Left ventricle myocardium inferior (tissue), 1 donor: ENCODE results near the gene TJP3. TPM values are rescaled to one million over a fixed set of nuclear protein-coding genes. Genes with fewer than 3 reads are reported as not detected.

Experiments
- DNase-seq: peaks from one replicate; pipeline ENCODE4 v3.0.0-alpha.2; 2020
- H3K27ac ChIP-seq: fragments of 200-600 bp; replicated peaks from 2 replicates; pipeline ENCODE4 v1.8.0; 2021
- H3K27me3 ChIP-seq: fragments of 200-600 bp; 2 replicates; pipeline ENCODE4 v1.8.0; 2021; ENCODE audit warnings: low read depth
- H3K36me3 ChIP-seq: fragments of 200-600 bp; 2 replicates; pipeline ENCODE4 v1.8.0; 2021
- H3K4me1 ChIP-seq: fragments of 200-600 bp; 2 replicates; pipeline ENCODE4 v1.8.0; 2021
- H3K4me3 ChIP-seq: fragments of 200-600 bp; 2 replicates; pipeline ENCODE4 v1.8.0; 2021; ENCODE audit warnings: mild to moderate bottlenecking, moderate library complexity
- H3K9me3 ChIP-seq: fragments of 200-600 bp; replicated peaks from 2 replicates; pipeline ENCODE4 v1.8.0; 2021
- intact Hi-C: fragments of 100-400 bp; cut with micrococcal nuclease; formaldehyde crosslinking; loops from one replicate; pipeline ENCODE4 v1.11.0; 2022
- total RNA-seq: library from RNA; stranded (reverse); fragmentation: NEBNext Ultra II Directional; extraction: Animal tissue kit (Norgen Biotek cat#: 25700); gene quantifications from one replicate; pipeline ENCODE4 v1.2.1, GENCODE V29; 2021
- TF ChIP-seq, protein P1 (sequence below): fragments of 200-600 bp; IDR thresholded peaks from 2 replicates; pipeline ENCODE4 v1.8.0; 2021; ENCODE audit warnings: antibody characterized with exemption, mild to moderate bottlenecking, borderline replicate concordance
- donor health status: DM: no; HTN: yes; CAD: no; lungs with severe emphysema.

Gene TJP3
- total RNA-seq, 1 donor from 2014 or later, result not detected

DNA sequence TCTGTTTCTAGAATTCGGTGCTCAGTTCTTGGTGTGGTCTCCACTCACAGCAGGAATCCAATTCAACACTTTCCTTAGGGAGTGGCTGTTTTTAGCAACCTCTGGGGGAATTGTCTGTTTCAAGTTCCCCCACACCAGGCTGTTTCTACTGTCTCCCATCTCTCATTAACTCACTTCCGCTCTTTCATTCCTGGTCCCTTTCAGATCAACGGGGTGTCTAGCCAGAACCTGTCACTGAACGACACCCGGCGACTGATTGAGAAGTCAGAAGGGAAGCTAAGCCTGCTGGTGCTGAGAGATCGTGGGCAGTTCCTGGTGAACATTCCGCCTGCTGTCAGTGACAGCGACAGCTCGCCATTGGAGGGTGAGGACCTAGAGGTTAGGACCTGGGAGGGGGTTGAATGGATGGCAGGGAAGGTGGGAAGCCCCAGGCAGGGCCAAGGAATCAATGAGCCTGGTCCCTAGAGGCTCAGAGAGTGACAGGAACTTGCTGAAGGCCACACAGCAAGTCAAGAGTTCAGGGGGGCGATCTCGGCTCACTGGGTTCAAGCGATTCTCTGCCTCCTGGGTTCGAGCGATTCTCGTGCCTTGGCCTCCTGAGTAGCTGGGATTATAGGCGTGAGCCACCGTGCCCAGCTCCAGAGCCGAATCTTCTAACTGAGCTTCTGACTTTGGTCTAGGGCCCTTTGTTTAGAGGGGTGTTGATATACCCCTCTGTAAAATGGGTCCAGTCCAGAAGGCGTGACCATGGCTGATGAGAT lies 25.5 kb downstream of the TJP3 start:
- Histone ChIP-seq H3K9me3 (peaks cover 6% of the 10 kb centered on the region), H3K27ac (no peak overlapping the region), H3K27me3 (peaks cover 36% of the 10 kb centered on the region), H3K36me3 (no peaks in the 10 kb centered on the region), H3K4me3 (no peak overlapping the region), H3K4me1 (no peaks in the 10 kb centered on the region)
- TF ChIP-seq, protein P1, sequence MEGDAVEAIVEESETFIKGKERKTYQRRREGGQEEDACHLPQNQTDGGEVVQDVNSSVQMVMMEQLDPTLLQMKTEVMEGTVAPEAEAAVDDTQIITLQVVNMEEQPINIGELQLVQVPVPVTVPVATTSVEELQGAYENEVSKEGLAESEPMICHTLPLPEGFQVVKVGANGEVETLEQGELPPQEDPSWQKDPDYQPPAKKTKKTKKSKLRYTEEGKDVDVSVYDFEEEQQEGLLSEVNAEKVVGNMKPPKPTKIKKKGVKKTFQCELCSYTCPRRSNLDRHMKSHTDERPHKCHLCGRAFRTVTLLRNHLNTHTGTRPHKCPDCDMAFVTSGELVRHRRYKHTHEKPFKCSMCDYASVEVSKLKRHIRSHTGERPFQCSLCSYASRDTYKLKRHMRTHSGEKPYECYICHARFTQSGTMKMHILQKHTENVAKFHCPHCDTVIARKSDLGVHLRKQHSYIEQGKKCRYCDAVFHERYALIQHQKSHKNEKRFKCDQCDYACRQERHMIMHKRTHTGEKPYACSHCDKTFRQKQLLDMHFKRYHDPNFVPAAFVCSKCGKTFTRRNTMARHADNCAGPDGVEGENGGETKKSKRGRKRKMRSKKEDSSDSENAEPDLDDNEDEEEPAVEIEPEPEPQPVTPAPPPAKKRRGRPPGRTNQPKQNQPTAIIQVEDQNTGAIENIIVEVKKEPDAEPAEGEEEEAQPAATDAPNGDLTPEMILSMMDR, result no peak
- intact Hi-C loops, result no loop called here
- no peak for DNase-seq

GRCh38 chr19:3734310-3734600 lies 26.1 kb downstream of the TJP3 start:
- H3K27me3 ChIP-seq, result peaks cover 39% of the 10 kb centered on the region
- H3K27ac ChIP-seq, result no peak overlapping the region
- no peaks in the 10 kb centered on the region for H3K36me3 ChIP-seq
- no peaks in the 10 kb centered on the region for H3K4me1 ChIP-seq
- DNase-seq, result no peak
- intact Hi-C loops, result no loop called here
- H3K4me3 ChIP-seq, result no peak overlapping the region
- H3K9me3 ChIP-seq, result peaks cover 1% of the 10 kb centered on the region
- TF ChIP-seq, protein P1, result no peak

DNA sequence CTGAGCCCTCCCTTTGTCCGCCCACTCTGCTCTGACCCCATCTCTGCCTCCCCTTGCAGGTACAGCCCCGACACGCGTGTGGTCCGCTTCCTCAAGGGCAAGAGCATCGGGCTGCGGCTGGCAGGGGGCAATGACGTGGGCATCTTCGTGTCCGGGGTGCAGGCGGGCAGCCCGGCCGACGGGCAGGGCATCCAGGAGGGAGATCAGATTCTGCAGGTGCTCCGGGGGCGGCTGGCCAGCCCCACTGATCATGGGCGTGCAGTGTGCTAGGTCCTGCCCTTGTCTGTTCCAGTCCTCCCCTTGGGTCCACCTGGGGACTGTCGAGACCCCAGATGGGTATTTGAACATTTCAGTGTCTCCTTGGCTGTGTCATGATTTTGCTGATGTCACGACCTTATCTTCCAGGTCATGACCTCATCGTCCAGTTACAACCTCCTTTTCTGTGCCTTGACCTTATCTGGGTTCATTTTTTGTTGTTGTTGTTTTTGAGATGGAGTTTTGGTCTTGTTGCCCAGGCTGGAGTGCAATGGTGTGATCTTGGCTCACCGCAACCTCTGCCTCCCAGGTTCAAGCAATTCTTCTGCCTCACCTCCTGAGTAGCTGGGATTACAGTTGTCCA lies 28.0 kb downstream of the TJP3 start:
- Histone ChIP-seq H3K27ac (no peak overlapping the region), H3K9me3 (no peaks in the 10 kb centered on the region), H3K4me3 (no peak overlapping the region), H3K4me1 (no peaks in the 10 kb centered on the region), H3K27me3 (peaks cover 39% of the 10 kb centered on the region), H3K36me3 (no peaks in the 10 kb centered on the region)
- intact Hi-C loops, result no loop called here
- TF ChIP-seq, protein P1, result no peak
- no peak for DNase-seq

DNA sequence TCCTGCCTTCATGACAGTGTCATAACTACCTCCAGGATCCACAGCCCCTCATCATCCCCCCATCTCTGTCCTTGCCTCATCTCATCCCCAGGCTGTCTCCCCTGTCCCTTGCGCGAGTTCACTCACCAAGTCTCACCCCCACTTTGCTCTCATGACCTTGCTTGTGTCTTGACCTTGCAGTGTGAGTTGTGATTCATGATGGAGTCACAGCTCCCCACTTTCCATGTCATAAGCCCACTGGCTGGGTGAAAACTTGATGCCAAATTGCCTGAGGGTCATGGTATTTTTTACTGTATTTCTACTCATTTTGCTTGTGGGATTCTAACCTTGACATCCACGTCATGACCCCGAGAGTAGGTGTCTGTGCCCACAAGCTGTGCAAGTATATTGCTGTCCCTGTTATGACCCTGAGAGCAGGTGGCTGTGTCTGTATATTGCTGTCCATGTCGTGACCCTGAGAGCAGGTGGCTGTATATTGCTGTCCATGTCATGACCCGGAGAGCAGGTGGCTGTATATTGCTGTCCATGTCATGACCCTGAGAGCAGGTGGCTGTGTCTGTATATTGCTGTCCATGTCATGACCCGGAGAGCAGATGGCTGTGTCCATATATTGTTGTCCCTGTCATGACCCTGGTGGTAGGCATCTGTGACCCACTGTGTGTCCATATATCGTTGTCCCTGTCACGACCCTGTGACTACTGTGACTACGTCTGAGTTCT lies 29.5 kb downstream of the TJP3 start:
- TF ChIP-seq, protein P1, result no peak
- intact Hi-C loops, result no loop called here

DNA sequence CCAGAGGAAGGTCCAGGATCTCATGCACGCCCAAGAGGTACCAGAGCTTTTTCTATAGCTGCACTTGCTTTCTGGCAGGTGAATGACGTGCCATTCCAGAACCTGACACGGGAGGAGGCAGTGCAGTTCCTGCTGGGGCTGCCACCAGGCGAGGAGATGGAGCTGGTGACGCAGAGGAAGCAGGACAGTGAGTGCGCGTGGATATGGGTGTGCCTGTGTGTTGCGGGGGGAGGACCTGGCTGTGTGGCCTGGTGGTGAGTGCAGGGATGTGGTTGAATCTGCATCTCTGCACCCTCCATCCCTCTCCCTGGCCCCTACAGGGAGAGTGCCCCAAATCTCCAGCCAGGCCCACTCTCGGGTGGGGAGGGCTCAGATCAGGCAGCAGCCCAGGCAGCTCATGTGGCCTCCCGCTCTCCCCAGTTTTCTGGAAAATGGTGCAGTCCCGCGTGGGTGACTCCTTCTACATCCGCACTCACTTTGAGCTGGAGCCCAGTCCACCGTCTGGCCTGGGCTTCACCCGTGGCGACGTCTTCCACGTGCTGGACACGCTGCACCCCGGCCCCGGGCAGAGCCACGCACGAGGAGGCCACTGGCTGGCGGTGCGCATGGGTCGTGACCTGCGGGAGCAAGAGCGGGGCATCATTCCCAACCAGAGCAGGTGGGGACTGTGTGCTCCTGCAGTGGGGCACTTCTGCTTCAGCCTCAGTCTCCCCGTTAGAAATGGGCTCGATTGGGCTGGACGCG lies 30.5 kb downstream of the TJP3 start:
- no peak for DNase-seq
- Histone ChIP-seq H3K27ac (no peak overlapping the region), H3K4me3 (no peak overlapping the region), H3K4me1 (no peaks in the 10 kb centered on the region), H3K27me3 (peaks cover 37% of the 10 kb centered on the region), H3K36me3 (no peaks in the 10 kb centered on the region), H3K9me3 (no peaks in the 10 kb centered on the region)
- TF ChIP-seq, protein P1, result no peak
- intact Hi-C loops, result no loop called here

More for the DNA sequence above, 29.5 kb downstream of the TJP3 start:
- H3K36me3 ChIP-seq, result no peaks in the 10 kb centered on the region
- peaks cover 39% of the 10 kb centered on the region for H3K27me3 ChIP-seq
- no peak overlapping the region for H3K27ac ChIP-seq
- no peaks in the 10 kb centered on the region for H3K4me1 ChIP-seq
- H3K9me3 ChIP-seq, result no peaks in the 10 kb centered on the region
- H3K4me3 ChIP-seq, result no peak overlapping the region
- DNase-seq, result no peak
